GM21390 (cell line): ENCODE measurements around the gene GUCY1B1.
"Not testable (repeated sequence)": the region's sequence is repeated elsewhere in the genome, so short reads cannot be mapped to it uniquely, and the experiment has no call there.

ENCODE experiments used
- ATAC-seq: cut with Tn5 transposase; IDR thresholded peaks from one replicate; pipeline ENCODE4 v1.9.1; 2021; ENCODE audit not compliant: unreplicated experiment

GUCY1B1 gene

DNA sequence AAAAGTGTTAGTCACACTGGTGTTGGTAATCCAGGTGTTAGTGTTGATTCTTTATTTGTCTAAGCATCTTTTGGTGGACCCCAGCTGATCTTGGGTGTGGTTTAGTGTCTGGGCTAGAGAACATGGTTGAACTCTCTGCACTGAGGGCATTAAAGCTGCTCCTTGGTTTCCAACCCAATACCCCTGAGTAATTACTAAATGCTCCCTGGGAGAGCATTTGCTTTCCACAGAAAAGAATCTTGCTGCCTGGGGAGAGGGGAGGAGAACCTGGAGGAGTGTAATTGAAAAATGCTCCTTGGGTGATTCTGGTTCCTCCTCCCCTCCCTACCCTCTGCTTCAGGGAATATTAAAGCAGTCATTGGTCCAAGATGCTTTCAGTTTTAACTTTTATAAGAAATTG, 3.1 kb downstream of the GUCY1B1 start:
- no peak for ATAC-seq

DNA sequence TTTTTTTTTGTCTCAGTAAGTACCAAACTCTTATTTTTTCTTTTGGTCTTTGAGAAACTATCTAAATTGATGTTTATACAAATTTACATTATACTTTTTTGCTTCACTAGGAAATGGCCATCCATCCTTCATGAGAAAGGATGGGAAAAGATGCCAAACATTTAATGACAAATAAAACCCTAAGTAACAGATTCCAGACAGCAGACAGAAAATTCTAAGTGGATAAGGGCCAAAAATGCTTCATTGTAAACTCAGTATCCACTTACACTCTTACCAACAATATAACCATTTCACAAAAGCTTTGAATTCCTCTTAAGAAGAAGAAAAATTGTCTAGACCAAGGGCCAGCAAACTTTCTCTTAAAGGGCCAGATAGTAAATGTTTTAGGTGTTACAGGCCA, 3.5 kb downstream of the GUCY1B1 start:
- no peak for ATAC-seq

DNA sequence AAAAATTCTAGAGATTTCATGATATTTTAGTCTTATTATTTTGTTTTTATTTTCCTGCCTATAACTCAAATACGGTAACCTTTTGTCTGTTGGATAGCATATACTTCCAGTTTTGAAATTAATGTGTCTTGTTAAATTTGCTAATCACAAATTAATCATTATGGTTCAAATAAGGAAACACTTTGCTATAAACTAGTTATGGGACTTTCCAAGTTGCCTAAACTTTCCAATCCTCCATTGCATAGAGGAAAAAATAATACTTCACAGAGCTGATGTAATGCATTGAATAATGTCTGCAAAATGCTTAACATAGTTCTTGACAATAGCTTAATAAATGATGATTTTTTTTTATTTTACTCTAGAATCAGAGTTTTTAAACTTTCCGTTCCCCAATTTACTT, 4.7 kb downstream of the GUCY1B1 start:
- ATAC-seq: no peak

DNA sequence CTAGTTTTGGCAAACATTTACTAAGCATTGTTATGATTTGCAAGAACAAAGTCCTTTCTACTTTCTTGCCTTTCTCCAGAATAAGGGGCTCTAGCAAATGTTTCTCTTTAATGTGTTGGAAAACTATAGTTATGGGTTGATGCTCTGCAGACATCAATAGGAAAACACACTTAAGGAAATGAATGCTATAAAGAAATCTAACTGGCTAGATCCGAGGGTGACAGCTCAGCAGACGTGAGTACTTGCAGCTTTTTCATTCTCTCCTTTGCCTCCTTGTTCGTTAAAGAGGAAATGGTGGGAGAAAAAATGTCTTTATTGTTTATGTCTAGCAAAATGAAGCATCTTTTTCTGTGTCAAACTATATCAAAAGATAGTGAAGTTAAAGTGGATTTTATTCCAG, 6.3 kb downstream of the GUCY1B1 start:
- ATAC-seq: no peak

DNA sequence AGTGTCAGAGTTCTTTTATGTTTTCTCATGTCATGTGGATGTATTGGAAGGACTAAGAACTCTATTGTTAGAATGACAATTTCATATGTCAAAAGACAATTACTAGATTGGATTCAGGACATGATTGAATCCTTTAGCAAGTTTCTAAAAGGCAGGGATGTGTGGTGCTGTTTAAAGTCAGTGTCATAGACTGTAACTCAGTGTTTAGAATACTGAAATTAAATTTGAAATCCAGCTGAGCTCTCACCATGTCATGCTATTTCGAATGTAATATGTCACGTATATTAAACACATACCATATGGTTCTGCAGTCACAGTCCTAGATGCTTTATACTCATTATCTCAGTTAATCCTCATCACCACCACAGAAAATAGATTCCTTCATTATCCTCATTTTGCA, 7.8 kb downstream of the GUCY1B1 start:
- ATAC-seq: no peak

DNA sequence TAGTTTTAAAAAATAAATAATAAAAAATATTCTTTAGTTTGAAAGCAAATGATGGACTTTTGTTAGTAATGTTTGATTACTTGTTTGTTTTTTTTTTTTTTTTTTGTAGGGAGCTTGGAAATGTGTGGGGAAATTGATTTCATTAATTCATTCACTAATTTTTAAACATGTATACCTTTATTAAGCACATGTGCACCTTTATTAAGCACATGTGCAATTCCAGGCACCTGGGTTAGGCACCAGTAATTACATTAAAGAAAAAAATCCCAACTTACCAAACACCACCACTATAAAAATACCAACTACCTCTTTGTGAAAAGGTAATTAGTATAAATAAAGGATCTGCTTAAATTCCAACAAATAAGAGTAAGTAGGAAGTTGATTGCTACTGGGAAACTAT, 9.5 kb downstream of the GUCY1B1 start:
- ATAC-seq: no peak

DNA sequence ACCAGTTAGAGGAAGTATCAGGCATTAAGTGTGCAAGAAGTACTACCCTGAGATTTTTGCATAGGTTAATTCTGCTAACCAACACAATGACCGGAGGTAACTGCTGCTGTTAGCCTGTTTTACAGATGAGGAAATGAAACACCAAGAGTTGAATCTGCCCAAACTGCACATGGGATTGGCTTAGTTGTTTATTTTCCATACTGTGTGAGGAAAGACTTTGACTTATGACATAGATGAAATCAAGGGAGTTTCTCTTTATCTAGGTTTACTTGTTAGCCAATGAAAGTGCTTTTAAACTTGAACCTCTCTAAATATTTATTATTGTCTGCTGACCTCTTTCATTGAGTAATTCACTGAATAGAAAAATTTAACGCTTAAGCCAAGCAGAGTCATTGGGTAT, 10.3 kb downstream of the GUCY1B1 start:
- ATAC-seq: peak; percentile 63

DNA sequence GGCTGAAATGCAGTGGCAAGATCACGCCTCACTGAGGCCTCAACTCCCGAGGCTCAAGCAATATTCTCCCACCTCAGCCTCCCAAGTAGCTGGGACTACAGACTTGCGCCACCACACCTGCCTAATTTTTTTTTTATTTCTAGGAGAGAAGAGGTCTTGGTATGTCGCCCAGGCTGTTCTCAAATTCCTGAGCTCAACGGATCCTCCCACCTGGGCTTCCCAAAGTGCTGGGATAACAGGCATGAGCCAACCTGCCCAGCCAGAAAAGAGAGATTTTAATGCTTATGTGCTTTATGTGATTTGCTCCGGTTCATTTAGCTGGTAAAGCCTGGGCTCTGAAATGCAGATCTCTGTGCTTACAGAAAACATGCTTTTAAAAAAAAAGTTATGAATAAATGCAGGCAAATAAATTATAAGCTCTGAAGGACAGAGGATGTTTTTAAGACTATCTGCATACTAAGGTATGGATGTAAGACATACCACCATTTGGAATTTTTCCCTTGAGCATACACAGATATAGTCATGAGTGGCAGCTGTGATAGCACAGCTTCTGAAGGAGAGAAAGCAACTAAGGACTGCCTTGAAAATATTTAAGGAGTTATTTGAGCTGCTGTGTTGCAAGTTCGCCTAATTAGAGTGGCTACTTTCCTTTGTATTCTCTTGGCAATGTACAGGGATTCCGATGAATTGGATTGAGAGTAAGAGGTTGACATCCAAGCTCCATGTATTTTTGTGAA, 13.8 kb downstream of the GUCY1B1 start:
- no peak for ATAC-seq

DNA sequence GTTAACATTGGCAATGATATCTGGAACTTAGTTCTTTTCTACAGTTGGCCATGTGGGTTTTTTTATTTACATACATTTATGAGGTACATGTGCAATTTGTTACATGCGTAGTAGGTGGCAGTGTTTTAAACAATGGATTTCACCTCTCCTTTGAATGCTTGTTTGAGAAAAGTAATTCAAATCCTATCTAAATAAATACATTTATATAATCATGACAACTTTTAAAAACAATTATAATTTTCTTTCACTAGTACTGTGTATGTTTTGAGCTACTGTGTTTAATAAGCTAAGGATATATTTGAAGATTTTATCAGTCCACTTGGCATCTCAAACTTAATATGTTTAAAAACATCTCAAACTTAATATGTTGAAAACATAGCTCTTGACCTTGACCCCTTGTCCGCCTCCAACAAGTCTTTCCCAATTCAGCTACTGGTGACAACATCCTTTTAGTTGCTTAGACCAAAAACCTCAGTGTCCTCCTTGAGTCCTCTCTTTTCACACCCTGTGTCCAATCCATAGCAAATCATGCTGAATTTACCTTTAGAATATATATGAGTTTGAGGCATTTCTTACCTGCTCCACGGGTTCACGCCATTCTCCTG, 14.5 kb downstream of the GUCY1B1 start:
- no peak for ATAC-seq

DNA sequence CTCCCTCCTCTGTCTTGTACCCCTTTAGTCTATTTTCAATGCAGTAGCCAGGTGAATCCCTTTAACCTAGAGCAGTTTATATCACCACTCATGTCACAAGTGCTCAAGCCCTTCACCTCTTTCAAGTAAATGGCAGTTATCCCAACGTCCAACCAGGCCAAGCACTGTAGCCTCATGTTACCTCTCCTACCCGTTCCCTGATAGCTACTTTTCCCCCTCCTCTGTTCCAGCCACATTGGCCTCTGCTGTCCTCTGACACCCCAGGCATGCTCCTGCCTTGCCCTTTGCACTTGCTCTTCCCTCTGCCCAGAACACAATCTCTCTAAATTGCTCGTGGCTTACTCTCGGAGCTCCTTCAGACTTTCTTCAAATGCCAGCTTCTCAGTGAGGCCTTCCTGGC, 15.2 kb downstream of the GUCY1B1 start:
- no peak for ATAC-seq

DNA sequence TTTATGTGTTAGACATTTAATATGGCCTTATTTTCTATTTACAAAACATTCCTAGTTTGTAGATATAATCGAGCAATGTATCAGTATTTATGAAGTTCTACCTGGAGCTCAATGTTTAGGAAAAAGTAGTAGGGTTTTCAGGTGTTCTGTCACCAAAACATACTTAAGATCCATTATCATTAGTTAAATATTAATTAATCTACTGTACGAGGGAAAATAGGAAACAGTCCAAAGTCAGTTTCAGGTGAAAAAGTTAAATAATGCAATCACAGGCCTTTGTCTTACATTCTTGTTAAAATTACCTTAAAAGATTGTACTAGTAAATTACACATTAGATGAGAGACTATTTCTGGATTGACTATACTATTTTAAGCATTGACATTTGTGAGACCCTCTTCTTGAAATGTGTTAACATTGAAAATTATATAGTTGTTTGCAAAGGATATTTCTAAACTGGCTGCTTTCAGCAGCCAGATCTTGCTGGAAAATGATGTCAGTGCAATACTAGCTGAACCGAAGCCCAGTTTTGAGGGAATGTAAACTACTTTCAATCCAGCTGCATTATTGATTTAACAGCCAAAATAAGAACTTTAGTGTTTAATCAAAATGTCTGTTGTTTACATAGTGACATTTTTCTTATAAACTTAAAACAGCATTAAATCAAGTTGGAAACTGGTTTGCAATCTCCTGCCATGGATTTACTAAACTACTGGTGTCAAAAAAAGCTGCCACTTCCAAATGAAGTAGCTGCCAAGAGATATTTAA, 19.3 kb downstream of the GUCY1B1 start:
- ATAC-seq: no peak

DNA sequence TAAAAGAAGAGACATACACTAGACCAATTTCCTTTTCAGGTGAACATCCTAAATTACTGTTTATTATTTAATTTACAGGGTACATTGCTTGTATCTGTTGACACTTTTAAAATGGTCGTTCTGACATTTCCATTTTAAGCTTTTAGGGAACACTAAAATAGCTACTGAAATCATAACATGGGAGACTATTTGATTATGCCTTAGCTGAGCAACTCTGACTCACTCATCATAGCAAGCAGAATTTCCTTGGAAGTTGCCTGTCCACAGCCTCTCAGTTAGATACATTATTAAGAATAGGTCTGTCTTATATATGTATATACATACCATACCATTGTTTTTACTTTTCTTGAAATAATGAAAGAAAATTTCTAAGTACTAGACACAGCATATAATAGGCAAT, 22.0 kb downstream of the GUCY1B1 start:
- ATAC-seq: no peak

DNA sequence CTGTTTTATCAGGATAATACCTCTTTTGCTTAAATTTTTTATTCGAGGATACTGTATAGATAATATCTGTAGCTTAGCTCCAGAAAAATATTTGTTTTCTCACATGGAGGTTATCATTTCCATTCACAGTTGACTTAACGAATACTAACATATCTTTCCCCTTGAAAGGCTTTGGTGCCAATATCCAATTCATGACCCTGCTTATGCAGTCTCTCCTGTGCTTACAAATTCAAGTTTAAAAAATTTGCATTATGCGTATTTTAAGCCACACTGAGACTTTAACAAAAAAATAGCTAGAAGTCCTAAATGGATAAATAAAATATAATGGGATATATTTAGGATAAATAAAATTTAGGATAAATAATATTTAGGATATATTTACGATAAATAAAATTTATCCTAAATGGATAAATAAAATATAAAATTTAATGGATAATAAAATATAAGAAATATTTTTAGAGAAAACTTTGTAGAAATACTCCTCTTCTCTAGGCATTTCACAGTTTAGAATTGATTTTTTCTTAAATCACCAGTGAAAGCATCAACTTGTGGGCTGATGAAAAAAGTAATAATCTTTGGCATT, 22.5 kb downstream of the GUCY1B1 start:
- no peak for ATAC-seq

DNA sequence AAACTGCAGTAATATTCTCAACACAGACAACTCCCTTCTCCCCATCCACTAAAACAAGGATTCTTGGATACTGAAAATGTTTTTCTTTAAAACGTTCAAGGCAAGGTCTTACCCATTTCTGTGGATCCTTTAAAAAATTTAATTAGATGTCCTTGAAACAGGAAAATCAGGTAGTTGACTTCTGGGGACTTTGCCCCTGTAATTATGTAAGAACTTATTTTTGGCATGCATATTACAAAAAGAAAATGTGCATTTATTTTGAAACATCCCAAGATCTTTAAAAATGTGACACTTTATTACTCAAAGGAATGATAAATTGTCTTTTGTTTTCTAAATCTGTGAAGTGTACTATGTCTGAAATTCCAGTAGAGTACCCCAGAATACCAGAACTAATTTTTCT, 25.8 kb downstream of the GUCY1B1 start:
- ATAC-seq: no peak

DNA sequence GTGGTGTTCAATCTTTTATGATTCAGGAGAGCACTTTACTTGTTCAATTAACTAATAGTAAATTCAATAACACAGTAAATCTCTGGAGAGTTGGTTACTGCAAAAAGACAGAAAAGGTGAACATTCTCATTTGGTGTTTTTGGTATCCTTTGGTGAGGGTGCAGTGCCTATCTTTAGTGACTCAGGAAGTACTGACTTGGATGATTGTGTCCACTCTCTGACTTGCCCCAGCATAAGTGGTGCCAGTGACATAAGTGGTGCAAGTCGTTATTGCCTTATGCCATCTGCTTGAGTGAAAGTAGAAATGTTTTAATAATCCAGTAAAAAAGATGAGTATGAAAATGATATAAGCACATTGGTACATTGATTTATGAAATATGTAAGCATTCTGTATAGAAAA, 27.0 kb downstream of the GUCY1B1 start:
- ATAC-seq: no peak

DNA sequence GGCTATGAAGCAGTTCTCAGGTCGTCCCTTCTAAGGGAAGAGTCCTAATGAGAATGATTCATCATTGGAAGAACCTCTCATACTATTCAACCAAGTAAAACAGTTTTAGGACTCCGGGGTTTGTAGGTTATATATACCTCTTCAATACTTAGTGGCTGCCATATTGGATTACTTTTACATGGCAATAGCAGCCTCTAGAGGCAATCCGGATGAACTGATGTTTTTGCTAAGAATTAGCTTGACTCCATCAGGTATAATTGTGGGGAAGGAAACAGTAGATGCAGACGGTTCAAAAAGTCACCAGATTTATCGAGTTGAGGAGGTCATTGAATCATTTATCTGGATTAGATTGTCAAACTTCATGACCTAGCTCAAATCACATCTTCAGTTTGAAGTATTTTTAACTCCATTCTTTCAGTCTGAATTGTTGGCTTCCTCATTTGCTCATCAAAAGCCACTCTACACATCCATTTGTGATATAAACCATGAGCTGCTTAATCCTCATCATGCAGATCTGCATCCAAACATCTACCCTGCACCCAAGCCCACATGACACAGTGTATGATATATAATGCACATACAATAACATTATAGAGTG, 28.4 kb downstream of the GUCY1B1 start:
- ATAC-seq: peak; percentile 96

DNA sequence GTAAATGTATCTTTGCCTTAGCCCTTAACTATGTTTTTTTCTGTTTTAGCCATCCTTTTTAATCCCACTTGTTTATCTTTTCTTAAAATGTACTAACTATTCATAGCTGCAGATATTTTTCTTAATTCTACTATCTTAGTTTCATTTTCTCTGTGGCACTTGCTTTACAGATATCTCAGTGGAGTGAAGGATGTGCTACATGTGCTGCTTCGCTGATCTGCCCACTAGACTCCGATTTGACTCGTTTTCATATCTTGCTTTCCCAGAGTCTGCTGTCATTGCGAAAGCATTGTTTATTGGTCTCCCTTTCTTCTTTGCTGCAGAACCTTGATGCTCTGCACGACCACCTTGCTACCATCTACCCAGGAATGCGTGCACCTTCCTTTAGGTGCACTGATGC, 30.6 kb downstream of the GUCY1B1 start:
- peak; percentile 45 for ATAC-seq

DNA sequence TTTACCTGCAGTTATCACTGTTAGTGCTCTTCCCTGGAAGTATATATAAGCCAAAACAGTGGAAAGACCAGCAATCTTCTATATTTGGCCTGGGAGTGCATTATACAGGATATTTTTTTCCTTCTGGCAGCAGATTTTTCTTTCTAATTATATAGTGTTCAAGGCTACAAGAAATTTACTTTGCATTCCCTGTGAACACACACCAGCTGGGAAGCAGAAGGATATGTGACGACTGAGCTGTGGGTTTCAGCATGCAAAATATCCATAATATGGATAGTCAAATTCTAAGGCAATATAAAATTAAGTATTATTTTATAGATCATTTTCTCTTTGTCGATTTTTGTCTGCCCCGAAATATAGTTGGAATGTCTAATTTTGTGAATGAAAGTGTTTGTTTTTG, 31.2 kb downstream of the GUCY1B1 start:
- ATAC-seq: no peak

DNA sequence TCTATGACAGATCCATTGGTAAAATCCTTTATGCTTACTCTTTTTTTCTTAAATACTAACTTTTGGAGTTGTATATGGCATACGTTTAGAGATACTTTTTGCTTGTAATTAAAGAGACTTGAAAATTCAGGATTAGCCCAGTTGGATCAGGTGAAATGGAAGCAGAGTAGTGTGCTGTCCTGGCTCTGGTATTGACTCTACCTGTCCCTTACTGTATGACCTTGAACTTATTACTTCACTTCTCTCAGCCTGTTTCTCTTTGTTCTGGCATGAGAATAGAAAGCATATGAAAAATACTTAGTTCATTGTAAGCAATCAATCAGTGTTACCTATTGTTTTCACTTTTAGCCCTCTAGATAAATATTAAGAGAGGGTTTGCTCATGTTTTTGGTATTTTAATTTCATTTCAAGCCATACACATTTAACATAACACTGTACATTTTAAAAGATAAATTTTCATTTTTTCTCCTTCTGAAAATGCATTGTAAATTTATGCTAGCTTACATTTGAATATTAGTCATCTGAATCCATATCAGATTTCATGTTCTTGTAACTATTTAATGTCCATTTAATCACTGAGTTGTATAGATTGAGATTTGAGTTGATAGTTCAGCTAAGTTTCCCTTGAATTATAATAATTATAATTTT, 35.9 kb downstream of the GUCY1B1 start:
- ATAC-seq: no peak

DNA sequence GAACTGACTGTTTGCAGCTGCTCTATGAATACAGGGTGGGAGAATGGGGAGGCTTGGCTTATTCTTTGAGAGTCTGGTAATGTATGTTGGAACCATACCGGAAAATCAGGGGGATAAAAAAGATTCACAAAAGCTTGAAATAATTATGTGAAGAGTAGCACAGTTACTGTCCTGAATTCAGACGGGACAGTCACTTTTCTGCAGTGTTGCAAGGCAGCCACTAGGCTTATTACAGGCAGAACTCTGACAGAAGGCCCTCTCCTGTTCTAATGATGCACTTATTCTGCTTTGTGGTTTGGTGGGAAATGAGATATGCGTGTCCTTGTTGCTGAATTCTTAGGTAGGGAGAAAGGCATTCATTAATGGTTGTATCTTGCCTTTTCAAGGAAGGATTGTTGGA, 37.2 kb downstream of the GUCY1B1 start:
- peak; percentile 83 for ATAC-seq

DNA sequence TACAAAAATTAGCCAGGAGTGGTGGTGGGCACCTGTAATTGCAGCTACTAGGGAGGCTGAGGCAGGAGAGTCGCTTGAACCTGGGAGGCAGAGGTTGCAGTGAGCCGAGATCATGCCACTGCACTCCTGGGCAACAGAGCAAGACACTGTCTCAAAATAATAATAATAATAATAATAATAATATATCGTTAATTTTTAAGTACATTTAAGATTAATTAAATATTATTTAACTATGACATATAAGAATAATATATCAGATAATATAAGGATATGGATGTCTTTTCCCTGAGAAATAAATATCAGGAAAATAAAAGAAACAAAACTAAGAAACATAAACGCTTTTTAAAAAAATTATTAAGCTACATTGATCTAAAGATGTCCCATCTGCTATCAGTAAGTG, 38.8 kb downstream of the GUCY1B1 start:
- ATAC-seq: not testable (repeated sequence)
